HT1080 (cell line): Measurements from ENCODE around the gene NFKBIE. TPM values are rescaled to one million over a fixed set of nuclear protein-coding genes. Genes with fewer than 3 reads are reported as not detected.

Experiments
- DNase-seq: peaks from one replicate; pipeline ENCODE4 v3.0.0-alpha.2; 2015; ENCODE audit warnings: low read depth
- total RNA-seq: library from RNA; depleted of rRNA; stranded (reverse); fragments of >200 nt; shearing (Covaris generic); gene quantifications from 2 replicates; pipeline ENCODE4 v1.2.3, GENCODE V29; 2014

The NFKBIE gene
- total RNA-seq, 1 experiment from 2014 or later, result 11.4 TPM

- DNase-seq, result no peak
Measured at GRCh38 chr6:44298055-44298803, 32.9 kb upstream of the NFKBIE start.

DNA sequence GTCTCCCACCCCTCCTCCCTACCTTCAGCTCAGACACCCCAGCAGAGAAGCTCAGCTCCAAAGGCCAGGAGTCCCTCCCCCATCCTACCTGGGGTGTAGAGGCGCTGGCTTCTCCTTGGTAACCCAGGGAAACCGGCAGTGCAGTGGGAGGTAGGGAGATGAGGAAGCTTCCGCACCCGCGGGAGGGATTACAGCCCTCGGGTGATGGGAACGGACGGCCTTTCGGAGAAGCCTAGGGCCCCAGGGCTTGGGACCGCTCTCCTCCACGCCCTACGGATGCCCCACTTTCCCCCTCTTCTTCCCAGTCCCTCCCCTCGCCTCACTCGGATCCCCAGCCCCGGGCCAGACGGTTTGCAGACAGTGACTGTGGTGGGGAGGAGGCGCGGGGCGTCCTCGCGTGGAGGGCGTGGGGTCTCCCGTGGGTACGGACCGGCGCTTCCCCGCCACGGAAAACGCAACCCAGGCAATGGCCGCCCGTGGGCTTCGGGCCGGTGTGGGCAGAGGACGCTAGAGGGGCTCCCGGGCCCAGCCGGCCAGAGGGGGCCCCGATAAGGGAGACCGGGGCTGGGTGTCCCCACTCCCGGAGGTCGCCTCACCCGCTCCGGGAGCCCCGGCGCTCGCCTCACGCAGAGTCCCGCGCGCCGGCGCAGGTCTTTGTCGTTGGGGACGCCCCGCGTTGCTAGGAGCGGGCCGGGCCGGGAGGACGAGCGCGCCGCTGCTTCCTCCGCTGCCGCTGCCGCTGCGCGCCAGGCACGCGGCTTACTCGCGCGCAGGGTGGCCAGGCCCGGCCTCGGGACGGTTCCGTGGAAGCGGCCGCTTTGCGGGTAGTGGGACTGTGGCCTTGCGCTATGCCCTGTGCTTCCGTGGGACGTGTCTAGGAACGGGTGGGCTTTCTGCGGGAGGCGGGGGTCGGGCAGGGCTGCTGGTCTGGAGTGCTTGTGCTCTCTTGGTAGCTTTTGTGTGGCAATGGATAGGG lies 32.0 kb upstream of the NFKBIE start:
- DNase-seq, result no peak

DNA sequence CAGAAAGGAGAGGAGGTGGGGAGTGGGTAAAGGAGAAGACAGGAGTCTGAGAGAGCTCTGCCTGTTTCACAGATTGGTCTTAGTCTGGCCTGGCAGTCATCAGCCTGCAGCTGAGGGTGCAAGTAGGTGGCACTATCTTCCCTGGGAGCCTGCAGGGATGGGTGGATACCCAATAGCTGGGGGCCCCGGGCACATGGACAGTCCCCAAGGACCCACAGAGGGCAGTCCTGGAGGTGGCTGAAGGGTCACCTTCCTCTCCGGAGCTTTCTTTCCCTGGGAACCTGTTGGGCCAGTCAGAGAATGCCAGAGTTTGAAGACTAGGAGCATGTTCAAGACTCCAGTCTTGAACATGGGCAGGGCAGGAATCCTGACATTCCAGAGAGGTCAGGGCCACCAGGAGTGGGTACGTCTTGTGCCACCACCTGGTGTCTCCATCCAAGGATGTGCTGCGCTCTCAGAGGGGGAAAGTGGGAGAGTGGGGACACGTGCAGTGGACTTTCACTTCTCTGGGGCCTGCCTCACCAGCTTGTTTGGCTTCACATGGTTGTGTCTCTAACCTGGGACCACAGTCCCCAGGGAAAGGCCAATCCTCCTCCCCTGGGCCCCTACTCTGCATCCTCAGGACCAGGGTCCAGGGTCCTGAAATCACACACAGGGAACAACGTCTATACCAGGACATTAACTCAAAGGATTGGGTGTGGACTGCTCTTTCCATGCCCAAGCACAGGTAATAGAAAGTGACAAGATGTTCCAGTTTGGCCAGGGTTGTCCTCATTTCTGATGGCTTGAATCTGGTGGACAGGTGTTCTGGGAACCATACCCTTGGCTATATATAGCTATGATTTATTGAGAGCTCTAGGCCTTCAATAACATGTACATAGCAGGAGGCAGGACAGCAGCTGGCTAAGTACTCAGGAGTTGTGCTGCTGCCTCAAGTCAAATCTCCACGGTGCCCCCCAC lies 29.8 kb upstream of the NFKBIE start:
- no peak for DNase-seq

GRCh38 chr6:44292661-44293365 lies 27.5 kb upstream of the NFKBIE start:
- DNase-seq, result no peak

DNA sequence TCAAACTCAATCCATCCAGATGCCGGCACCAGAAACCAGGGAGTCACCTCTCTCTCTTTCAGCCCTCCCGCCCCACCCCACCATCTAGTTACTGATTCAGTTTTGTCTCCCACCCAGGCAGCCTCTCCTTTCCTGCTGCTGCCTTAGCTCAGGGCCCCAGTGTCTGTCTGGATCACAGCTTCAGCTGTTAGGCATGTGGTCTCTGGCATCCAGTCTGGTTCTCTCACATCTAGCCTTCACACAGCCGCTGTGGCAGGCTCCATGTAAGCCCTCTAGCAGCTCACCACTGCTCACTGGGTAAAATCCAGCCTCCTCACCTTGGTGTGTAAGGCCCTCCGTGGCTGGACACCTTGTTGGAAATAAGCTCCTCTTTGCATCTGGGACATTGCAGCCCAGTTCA lies 26.5 kb upstream of the NFKBIE start:
- no peak for DNase-seq

GRCh38 chr6:44289726-44290260 lies 24.4 kb upstream of the NFKBIE start:
- DNase-seq, result no peak

- no peak for DNase-seq
Measured at GRCh38 chr6:44286747-44287146, 21.4 kb upstream of the NFKBIE start.

GRCh38 chr6:44286285-44286565 lies 20.9 kb upstream of the NFKBIE start:
- no peak for DNase-seq

GRCh38 chr6:44285552-44286284 lies 20.4 kb upstream of the NFKBIE start:
- no peak for DNase-seq

- DNase-seq, result no peak
Measured at GRCh38 chr6:44284867-44285266, 19.5 kb upstream of the NFKBIE start.

GRCh38 chr6:44284121-44284520 lies 18.8 kb upstream of the NFKBIE start:
- no peak for DNase-seq

GRCh38 chr6:44278774-44279697 lies 13.7 kb upstream of the NFKBIE start:
- DNase-seq, result peak; percentile 43

- DNase-seq, result no peak
Measured at GRCh38 chr6:44278315-44278714, 13.0 kb upstream of the NFKBIE start.

- DNase-seq, result no peak
Measured at GRCh38 chr6:44277763-44278162, 12.4 kb upstream of the NFKBIE start.

DNA sequence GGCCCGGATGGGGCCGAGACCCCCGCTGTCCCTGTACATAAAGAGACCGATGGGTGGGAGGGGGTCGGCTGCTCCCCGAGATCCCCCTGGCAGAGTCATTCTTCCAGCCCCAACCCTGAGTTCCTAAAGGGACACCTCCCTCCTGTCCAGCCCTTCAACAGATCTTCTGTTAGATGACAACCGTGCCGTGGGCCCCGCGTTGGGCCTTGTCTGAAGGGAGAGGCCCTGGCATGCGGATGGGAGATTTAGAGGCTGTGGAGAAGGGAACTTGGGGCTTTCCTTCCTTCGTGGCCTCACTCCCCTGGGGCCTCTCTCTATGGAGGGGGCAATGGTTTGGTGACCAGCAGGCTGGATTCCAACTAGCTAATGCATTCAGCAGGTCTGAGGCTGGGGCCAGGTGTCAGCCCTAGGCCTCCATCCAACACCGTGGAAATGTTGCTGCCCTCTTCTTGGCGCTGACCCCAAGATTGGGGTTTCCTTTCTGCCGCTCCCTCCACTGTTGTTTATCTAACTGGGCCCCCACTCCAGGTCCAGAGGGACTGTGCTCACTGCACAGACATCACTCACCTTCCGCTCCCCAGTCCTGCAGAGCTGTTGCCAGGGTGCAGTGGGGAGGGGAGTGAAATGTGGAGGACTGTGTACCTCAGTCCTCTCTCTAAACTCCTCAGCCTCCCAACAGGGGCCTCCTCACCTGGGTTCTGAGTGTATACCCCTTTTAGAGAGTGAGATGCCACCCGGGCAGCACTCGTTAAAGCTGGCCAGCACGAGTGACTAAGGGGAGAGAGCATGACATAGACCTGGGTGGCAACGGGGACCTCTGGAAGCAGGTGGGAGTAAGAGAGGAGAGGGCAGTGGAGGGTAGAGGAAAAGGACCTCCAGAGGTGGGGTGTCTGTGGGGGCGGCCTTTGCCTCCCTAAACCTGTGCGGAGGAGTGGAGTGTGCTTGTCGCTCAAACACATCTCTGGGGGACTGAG lies 11.6 kb upstream of the NFKBIE start:
- DNase-seq, result no peak

- DNase-seq, result no peak
Measured at GRCh38 chr6:44275749-44276648, 10.6 kb upstream of the NFKBIE start.
